Glomerular visceral epithelial cell (primary cell): Measurements from ENCODE around the gene RPH3AL.
A peak's percentile ranks its signal among the peaks of the same experiment; 100 is the strongest.
"Not testable (repeated sequence)": the region's sequence is repeated elsewhere in the genome, so short reads cannot be mapped to it uniquely, and the experiment has no call there.

Experiments
- DNase-seq: peaks from one replicate; pipeline ENCODE4 v3.0.0-alpha.2; 2016; ENCODE audit errors: extremely low spot score

The RPH3AL gene

GRCh38 chr17:379531-380465 is 27.2 kb upstream of the RPH3AL start:
- DNase-seq, result no peak

- DNase-seq, result no peak
Observed at GRCh38 chr17:378068-378467, 25.5 kb upstream of the RPH3AL start.

DNA sequence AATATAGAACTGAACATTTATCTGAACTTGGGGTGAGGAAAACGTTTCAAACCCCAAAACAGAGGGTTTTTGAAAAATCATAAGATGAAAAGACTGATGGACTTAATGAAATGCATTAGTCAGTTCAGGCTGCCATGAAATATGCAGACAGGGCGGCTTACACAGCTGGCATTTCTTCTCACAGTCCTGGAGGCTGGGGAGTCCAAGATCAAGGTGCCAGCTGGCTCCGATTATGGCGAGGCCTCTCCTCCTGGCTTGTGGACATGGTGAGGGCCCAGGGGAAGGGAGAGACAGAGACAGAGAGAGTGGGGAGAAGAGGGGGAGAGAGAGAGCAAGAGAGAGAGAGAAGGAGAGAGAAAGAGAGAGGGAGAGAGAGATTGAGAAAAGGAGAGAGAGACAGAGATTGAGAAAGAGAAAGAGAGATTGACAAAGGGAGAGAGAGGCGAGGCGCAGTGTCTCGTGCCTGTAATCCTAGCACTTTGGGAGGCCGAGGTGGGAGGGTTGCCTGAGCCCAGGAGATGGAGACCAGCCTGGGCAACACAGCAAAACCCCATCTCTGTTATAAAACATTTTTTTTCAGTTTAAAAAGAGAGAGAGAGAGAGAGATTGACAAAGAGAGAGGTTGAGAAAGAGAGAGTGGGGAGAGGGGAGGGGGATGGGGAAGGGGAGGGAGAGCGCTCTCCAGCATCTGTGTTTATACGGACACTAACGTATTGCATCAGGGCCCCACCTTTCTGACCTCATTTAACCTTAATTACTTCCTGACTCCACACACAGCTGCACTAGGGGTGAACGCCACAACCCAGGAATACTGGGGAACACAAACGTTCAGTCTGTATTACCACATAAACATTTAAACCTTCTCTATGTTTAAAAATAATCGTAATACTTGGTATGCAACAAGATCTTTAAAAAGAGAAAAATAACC is 24.6 kb upstream of the RPH3AL start:
- DNase-seq, result no peak

GRCh38 chr17:373613-374230 is 21.1 kb upstream of the RPH3AL start:
- no peak for DNase-seq

GRCh38 chr17:372157-373152 is 19.8 kb upstream of the RPH3AL start:
- no peak for DNase-seq

DNA sequence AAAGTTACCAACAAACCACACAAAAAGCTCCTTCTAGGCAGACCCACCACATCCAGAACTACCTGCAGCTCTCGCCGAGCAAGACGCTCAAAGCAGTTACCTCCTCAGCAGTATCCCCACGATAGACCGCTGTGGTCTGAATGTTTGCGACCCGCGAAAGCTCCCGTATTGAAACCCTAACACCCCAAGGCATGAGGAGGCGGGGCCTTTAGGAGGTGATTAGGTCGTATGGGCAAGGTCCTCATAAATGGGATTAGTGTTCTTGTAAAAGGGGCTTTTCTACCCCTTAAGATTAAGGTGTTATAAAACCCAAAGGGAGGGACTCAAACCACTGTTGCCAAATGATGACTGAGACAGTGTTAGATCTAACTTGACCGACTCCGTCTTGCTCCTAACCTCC is 19.0 kb upstream of the RPH3AL start:
- DNase-seq, result no peak

DNA sequence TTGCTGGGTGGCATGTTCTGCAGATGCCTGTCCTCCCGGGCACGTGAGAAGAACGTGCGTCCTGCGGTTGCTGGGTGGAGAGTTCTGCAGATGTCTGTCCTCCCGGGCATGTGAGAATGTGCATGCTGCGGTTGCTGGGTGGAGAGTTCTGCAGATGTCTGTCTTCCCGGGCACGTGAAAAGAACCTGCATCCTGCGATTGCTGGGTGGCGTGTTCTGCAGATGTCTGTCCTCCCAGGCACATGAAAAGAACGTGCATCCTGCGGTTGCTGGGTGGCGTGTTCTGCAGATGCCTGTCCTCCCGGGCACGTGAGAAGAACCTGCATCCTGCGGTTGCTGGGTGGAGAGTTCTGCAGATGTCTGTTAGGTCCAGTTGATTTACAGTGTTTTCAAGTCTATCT is 15.0 kb upstream of the RPH3AL start:
- DNase-seq, result not testable (repeated sequence)

DNA sequence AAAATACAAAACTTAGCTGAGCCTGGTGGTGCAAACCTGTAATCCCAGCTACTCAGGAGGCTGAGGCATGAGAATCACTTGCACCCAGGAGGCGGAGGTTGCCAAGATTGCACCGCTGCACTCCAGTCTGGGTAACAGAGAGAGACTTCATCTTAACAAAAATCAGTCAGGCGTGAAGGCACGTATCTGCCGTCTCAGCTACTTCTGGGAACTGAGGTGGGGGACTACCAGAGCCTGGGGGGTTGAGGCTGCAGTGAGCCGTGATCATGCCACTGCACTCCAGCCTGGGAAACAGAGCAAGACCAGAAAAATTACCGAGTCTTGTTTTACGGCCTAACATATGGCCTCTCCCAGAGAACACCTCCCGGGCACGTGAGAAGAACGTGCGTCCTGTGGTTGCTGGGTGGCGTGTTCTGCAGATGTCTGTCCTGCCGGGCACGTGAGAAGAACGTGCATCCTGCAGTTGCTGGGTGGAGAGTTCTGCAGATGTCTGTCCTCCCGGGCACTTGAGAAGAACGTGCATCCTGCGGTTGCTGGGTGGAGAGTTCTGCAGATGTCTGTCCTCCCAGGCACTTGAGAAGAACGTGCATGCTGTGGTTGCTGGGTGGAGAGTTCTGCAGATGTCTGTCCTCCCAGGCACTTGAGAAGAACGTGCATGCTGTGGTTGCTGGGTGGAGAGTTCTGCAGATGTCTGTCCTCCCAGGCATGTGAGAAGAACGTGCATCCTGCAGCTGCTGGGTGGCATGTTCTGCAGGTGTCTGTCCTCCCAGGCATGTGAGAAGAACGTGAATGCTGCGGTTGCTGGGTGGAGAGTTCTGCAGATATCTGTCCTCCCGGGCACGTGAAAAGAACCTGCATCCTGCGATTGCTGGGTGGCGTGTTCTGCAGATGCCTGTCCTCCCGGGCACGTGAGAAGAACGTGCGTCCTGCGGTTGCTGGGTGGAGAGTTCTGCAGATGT is 14.3 kb upstream of the RPH3AL start:
- not testable (repeated sequence) for DNase-seq

DNA sequence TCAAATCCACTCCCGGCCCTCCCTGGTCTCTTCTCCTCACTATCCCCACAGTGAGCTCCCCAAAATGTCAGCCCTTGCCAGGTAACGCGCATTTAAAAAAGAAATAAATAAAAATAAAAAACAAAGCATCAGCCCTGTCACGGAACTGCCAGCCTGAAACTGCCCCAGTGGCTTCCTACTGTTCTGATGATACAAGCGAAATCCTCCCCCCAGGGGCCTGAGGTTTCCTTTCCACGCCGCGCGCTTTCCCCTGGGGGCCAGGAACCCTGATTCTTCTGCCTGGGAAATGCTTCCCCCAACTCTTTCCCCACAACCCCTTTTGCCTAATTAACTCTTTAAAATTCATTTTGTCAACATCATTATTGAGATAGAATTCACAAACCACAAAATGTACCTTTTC is 12.2 kb upstream of the RPH3AL start:
- DNase-seq, result no peak

DNA sequence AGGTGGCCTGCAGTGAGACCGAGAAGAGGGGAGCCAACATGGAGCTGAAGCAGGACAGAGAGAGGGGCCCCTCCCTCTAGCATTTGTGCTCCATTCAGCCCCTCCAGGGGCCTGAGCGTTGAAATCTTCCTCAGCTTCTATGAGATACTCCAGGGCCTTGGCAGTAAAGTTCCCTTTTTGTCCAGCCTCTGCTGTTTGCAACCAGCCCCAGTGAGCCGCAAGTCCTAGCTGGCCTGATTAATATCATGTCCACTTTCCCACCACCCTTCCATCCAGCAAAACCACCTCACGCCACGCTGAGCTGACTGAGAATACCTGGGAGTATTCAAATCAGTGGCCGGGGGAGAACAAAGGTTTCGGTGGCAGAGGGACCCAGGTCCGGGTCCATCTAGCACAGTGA is 11.7 kb upstream of the RPH3AL start:
- DNase-seq, result no peak

DNA sequence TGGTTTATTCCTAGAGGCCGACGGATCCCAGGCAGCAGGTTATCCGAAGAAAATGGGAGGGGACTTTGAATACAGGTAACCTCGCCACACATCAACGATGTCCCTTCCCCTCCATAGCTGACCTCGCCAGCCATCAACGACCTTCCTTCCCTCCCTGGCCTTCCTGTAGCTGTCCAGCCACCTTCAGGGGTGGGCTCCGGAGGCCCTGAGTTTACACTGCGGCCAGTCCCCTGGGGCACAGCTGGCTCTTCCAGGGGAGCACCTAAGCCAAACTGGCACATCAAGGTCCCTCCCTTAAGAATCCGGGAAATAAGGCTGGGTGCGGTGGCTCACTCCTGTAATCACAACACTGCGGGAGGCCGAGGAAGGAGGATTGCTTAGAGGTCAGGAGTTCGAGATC is 10.1 kb upstream of the RPH3AL start:
- DNase-seq, result no peak

- DNase-seq, result no peak
Observed at GRCh38 chr17:360092-360750, 7.6 kb upstream of the RPH3AL start.

DNA sequence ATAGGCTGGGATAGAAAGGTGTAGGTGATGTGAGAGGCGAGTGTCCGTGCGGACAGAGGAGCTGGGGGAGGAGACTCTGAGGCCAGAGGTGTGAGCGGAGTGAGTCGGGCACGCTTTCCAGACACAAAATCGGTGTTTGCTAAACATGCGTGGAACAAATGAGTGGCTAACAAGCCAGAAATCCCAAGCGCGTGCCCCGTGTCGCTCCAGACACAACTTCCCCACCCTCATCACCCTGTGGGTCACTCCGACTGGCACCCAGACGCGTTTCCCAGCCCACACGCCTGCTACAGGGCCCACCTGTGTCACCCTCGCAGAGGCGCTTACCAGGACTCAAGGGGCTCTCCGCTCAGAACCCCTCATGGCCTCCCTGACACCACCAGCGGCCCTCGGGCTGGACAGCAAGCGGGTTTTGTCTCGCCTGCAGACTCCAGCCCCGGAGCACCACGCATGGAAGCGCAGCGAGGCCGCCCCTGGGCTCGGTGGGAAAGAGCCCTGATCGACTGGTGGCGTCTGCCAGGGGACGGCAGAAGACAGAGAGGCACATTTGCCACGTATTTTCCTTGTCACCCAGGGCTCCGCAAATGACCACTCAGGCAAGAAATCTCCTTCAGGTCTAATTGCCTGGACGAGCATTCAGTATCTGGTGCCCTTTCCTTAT is 6.0 kb upstream of the RPH3AL start:
- no peak for DNase-seq

- DNase-seq, result no peak
Observed at GRCh38 chr17:357644-358043, 5.0 kb upstream of the RPH3AL start.

DNA sequence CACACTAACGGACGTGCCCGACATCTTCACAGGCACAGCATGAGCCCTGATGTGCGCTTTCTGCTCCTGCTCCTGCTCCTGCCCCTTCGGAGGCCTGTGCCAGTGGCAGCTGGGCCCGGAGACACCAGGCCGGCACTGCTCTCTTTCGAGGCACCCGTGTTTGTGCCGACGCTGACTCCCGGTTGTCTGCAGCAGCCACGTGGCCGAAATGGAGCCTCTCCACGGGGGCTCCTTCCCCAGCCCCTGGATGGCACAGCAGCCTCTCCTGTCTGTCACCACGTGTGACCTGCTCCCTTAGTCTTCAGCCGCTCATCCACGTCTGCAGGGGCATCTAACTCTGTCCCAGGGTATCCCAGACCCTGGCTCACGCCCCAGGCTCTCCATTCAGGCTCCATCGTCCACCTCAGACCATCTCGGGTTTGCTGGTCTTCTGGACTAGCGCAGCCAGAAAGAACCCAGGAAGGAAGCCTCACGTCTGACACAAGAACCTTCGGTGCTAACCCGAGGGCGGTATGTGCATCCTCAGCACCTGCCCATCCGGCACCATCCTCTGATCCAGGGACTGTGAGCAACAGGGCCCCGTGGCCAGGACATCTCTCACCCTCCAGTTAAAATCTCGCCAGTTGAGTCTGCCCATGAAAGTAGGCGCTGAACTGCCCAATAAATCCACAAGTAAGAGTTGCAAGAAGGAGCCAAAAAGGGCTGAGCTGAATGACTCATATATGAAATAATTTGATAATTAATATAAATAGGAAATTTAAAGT is 4.2 kb upstream of the RPH3AL start:
- DNase-seq, result no peak

DNA sequence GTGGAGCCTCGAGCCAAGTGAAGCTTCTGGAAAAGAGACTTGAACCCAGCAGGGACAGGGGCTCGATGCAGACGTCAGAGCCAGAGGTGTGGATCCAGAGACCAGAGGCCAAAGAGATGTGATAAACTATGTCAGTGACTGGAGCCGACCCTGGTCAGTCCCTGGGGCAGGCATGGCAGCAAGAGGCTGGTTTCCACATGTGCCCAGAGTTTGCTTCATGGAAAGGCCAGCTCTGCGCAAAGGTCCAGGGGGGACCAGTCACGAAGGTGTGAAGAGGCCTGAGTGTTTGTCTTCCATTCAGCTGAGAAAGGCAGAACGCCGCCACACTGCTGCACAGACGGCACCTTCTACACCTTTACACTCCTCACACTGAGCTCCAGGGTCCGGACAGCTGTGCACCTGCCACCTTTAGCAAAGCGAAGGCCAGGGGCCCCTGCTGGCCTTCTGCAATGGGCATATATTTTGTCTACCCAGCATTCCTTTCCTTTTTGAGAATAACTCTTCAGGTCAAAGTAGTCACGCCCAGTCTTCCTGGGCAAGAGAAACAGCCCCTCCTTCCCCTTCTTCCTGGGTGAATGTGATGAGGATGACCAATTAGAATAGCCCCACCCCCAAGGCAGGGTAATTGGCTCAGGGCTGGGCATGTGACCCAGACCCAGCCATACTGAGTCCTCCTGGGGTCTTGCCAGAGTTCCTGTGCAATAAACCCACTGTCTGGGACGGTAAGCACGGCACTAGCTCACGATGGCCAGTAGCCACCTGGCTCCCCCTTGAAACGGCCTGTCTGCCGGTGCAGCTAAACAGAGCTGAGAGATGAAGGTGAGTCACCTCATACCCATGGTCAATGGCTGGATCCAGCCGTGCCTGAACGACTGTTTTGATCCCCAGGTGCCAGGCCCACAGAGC is 2.3 kb upstream of the RPH3AL start:
- DNase-seq, result peak; percentile 76

DNA sequence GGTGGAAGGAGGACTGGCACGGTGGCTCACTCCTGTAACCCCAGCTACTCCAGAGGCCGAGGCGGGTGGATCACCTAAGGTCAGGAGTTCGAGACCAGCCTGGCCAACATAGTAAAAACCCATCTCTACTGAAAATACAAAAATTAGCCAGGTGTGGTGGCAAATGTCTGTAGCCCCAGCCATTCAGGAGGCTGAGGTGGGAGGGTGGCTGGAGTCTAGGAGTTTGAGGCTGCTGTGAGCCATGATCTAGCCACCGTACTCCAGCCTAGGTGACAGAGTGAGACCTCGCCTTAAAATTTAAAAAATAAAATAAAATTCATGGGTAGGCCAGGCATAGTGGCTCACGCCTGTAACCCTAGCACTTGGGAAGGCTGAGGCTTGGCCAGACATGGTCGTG is 1.2 kb upstream of the RPH3AL start:
- no peak for DNase-seq
